Stimulated activated CD4-positive, alpha-beta T cell treated with anti-CD3 and anti-CD28 coated beads, TNF-alpha, amount 100 ng/mL, for 1 hour (primary cell): ENCODE results near the gene GRAMD2A.

Source experiments
- DNase-seq, 3 donors: peaks; one replicate each; pipeline ENCODE4 v3.0.0-alpha.2; 2020; ENCODE audit warnings: low read depth in 3 of 3, low spot score in 1 of 3

GRAMD2A gene

DNA sequence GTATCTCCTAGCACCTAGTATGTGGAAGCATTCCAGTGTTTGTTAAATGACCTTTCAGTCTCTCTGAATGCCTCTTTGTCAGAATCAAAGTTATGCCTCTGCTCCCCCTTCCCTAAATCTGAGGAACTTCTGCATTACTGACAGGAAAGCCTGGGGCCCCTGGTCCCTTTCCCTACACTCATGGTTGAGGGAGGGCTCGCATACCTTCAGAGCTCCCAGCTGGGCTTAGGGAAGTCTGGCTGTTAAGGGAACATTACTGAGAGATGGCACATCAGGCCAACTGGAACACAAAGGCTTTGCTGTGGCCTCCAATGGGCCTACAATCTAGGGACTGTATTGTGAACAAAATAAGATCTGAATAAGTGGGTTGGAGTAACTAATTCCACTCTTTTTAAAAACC lies 23.1 kb upstream of the GRAMD2A start:
- no peak for DNase-seq

DNA sequence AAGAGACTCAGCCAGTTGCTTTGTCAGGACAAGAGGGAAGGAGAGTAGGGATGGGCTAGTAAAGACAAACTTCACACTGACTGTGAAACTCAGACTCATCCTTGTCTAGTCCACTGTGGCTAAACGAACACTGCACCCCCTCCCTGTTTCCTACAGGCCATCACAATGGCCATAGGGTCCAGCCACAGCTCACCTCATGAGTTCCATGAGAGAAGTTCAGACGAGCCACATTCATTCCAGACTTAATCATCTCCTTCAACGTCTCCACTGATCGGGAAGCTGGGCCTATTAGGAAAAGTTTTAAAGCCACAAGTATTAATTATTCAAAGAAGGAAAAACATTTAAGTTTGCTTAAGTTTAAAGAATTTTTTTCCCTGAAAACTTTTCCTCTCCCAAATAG lies 19.6 kb upstream of the GRAMD2A start:
- no peak for DNase-seq

- no peak for DNase-seq
Observed at GRCh38 chr15:72216079-72216478, 18.5 kb upstream of the GRAMD2A start.

- no peak for DNase-seq
Observed at GRCh38 chr15:72207558-72208085, 10.0 kb upstream of the GRAMD2A start.

GRCh38 chr15:72206677-72207000 lies 9.1 kb upstream of the GRAMD2A start:
- no peak for DNase-seq

DNA sequence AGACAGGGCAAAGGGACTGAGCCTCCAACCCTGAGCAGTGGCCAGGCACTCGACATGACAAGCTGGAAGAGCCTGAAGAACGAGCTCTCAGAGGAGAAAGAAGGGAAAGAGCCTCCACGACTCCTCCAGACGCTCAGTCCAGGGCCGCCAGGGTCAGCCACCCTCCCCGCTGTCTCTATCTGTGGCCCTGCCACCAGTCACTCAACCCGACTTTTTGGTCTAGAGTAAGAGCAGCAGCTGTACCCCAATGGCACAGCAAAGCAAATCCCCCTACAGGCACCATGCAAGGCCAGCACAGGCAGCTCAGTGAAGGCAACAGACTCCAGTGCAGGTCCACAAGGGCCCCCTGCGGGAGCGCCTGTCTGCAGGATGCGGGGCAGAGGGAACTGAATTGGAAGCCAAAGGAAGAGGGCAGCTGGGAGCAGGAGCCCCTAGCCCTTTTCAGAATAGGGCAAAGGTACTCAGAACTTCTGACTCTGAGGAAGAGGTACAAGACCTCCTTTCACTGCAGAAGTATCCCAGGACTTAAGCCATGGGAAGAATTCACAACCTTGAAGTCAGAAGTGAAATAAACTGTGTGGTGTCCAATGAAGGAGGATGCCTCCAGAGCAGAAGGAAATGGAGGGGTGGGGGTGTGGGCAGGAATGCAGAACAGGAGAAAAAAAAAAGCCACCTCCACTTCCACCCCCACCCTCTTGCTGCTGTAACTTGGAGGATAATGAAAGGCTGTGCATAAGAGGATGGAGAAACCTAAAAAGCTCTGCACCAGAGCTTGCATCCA lies 8.5 kb upstream of the GRAMD2A start:
- no peak for DNase-seq

- no peak for DNase-seq
Observed at GRCh38 chr15:72205273-72205672, 7.7 kb upstream of the GRAMD2A start.

- no peak for DNase-seq
Observed at GRCh38 chr15:72203507-72203837, 5.9 kb upstream of the GRAMD2A start.

- no peak for DNase-seq
Observed at GRCh38 chr15:72202801-72203506, 5.4 kb upstream of the GRAMD2A start.

DNA sequence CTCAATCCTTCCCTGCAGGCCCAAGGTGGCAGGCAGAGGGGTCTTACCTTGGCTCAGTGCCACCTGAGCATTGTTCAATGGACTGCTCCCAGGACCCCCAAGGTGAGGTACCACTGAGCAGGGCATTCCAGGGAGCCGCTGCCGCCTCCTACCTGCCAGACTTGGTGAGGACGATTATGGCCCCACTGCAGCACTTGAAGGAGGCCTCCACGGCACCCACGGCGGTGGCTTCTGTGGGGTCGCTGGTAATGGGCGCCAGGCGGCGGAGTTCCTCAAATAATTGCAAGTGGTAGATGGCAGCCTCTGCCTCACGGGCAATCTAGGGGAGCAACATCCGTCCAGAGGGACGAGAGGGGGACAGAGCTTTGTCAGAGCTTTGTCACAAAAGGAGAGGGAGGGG lies 4.7 kb upstream of the GRAMD2A start:
- DNase-seq = no peak

- DNase-seq = no peak
Observed at GRCh38 chr15:72201391-72201921, 3.9 kb upstream of the GRAMD2A start.

DNA sequence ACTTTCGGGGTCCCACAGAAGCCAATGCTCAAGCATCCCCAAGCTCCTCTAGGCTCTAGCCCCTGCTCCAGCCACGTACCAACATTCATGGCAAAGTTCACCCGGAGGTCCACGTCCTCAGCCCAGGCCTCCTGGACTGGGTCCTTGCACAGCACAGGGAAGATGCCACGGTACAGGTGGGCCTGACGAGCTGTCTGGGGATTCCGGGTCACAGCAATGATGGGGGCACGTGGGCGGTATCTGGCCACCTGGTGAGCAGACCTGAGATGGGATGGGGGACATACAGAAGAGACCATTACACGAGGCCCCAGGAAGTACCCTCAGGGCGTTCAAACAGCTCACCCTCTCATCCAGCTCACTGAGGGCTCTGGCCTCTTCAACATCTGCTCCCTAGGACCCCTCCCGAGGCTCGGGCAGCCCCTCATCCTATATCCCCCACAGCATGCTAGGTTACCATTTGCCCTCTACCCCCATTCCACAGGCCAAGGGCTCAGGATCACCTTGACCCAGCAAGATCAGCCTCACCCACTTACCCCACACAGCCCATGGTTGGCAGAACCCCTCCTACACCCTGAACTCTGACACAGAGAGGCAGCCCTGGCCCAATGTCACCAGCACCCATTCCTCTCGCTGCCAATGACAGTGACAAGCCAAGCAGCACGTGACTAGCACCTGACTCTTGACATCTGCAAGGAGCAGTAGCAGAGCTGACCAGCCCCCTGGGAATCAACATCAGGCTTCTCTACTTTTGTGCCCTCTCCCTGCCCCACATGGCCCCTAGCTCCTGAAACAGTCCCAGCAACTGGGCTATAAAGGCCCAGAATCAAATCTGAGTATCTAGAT lies 3.0 kb upstream of the GRAMD2A start:
- DNase-seq = no peak

- peak; percentile 35 to 53 (median 47) for DNase-seq
Observed at GRCh38 chr15:72199721-72200212, 2.2 kb upstream of the GRAMD2A start.

DNA sequence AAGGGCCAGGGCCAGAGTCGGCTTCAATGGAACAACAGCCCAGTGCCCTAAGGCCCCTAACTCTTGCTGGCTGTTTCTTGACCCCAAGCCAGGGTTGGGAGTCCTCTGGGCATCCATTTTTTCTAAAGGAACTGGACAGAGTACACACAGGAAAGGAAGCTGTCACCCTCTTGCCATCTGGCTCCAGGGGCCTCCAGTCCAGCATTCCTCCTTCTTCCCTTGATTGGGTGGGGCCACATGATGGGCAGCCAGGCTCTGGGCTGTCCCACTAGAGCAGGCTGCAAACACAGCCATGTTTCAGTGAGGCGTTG lies 1.6 kb upstream of the GRAMD2A start:
- no peak for DNase-seq

DNA sequence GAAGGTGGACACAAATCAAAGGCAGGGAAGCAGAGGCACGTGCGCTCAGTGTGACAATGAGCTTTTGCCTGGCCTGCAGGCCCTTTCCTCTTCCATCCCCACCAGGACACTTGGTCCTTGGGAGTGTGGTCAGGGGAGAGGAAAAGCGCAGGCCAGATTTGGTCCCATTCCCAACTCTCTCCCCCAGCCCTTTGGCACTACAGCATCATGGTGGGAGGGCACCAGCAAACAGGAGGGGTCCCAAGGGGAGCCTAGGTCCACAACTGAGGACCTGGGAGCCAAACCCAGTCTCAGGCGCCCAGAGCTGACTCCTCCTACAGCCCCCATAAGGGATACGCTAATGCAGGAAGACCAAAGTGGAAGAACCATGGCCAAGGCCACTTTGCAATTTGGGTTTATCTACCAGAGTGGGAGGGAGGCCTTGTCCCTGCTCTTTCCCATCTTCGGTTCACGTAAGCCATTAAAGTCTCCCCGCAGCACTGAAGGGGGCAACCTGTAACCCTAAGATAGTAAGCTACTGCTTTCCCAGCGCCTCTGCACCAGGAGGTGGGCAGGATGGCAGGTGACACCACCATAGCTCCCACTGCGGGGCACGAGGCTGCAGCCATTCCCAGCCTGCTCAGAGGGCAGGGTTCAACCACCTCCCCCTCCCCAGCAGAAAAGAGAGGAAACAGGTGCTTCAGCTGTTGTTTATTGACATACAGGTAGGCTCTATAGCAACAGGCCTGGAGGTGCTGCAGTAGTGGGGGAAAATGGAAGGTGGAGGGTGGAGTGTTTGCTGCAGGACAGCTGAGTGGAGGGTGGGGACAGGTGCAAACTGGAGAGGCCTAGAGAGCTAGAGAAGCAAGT lies 993 bp upstream of the GRAMD2A start:
- DNase-seq = no peak

- no peak for DNase-seq
Observed at GRCh38 chr15:72197041-72197459, 537 bp downstream of the GRAMD2A start.

- no peak for DNase-seq
Observed at GRCh38 chr15:72196409-72197040, 1.1 kb downstream of the GRAMD2A start.

- no peak for DNase-seq
Observed at GRCh38 chr15:72195101-72195511, 2.5 kb downstream of the GRAMD2A start.

GRCh38 chr15:72193836-72194396 lies 3.7 kb downstream of the GRAMD2A start:
- no peak for DNase-seq

DNA sequence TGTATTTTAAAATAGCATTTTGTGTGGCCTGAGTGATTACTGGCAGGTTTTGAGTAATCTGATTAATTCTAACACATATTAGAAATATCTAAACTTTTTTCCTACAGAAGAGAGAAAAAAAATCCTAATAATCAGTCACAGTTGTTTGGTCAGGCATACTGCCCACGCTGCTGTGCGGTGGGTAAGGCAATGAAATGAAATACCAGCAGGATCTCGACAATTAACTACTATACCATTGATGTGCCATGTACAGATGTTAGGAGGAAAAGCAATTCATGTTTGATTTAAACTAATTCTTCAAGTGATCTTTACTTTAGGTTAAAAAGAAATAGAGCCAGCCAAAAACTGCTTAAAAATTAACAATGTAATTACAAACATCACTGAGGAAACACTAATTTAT lies 5.2 kb downstream of the GRAMD2A start:
- DNase-seq = no peak
